NT2/D1 (cell line): ENCODE measurements around the gene PKNOX2.

Experiments
- SUZ12 ChIP-seq: IDR thresholded peaks from 2 replicates; pipeline ENCODE4 v1.6.1; 2011; ENCODE audit not compliant: insufficient read length, insufficient read depth; ENCODE audit errors: extremely low read depth
- YY1 ChIP-seq: IDR thresholded peaks from 2 replicates; pipeline ENCODE4 v1.6.1; 2011; ENCODE audit not compliant: insufficient read length, insufficient read depth

GRCh38 chr11:125317416-125317815 is 152.9 kb downstream of the PKNOX2 start:
- TF ChIP-seq YY1 = no peak
- TF ChIP-seq SUZ12 = no peak
